ENCODE results near the gene SLC43A2. TPM values are rescaled to one million over a fixed set of nuclear protein-coding genes. Genes with fewer than 3 reads are reported as not detected.
A peak's percentile ranks its signal among the peaks of the same experiment; 100 is the strongest.

Gene SLC43A2
- total and polyA plus RNA-seq, 2 of the 13 experiments (the other 11 are each of a cell fraction or from before 2014, with no cell fraction given): 7.3 to 20.0 TPM

- peak; percentile 18 for FAIRE-seq
- H3K27me3 ChIP-seq (ENCODE audit: control insufficient read depth in 1 of 2, insufficient read depth in 2 of 2, low read length in 2 of 2): peaks cover 9 to 11% of the 10 kb centered on the region in 2 experiments; a peak in 3 of 5 replicates
- no peaks in the 10 kb centered on the region for H4K20me1 ChIP-seq (ENCODE audit: insufficient read depth, low read length)
- WGBS (ENCODE audit: low lambda C conversion rate): 21% methylated on average over 15 of the region's 19 CpGs
- CTCF ChIA-PET (ENCODE audit: low intra/inter-chr PET ratio, low total read pairs): interaction anchor here (1.1 to 3.3 kb wide), 3 partner anchors 19 to 74 kb away, joined by 5 to 55 read pairs (median 25); partner anchors contain the start of gene SLC43A2
- no peak overlapping the region for H3K4me3 ChIP-seq (replicated peaks in 1 of 3; ENCODE audit: insufficient read depth in 1 of 3, low read depth in 2 of 3, low read length in 3 of 3)
- in situ Hi-C loops (cut with HindIII; ENCODE audit: extremely low pct_ligation_motif_present, low pct_unique_long_range_greater_than_20kb) (no loop called here), intact Hi-C loops (cut with micrococcal nuclease; ENCODE audit: unreplicated experiment) (loop anchor here (1.0 kb wide), 1 partner anchor 54 kb away; the partner anchor contains the start of gene SLC43A2)
- H3K9ac ChIP-seq (ENCODE audit: insufficient read depth, low read depth, low read length): no peak overlapping the region
- H3K36me3 ChIP-seq (replicated peaks in 1 of 2; ENCODE audit: control insufficient read depth in 1 of 2, insufficient read depth in 2 of 2, low read length in 2 of 2): no peaks in the 10 kb centered on the region
- peaks cover 56% of the 10 kb centered on the region for H3K4me1 ChIP-seq (ENCODE audit: insufficient read depth, low read length)
- no peak overlapping the region for H3K27ac ChIP-seq (ENCODE audit: extremely low read length, insufficient read depth, low read length)
- no peaks in the 10 kb centered on the region for H3K9me3 ChIP-seq (ENCODE audit: low read length)
- no peak overlapping the region for H2AFZ ChIP-seq (ENCODE audit: low read length)
- peak; percentile 70 for ATAC-seq
- POLR2A ChIA-PET: interaction anchor here (0.9 to 2.3 kb wide), 6 partner anchors 12 to 143 kb away, joined by 3 to 27 read pairs (median 4); partner anchors contain the start of genes PITPNA, RILP and SLC43A2
- no peak overlapping the region for H3K4me2 ChIP-seq (ENCODE audit: low read depth, low read length)
- peak; percentile 63 for DNase-seq (ENCODE audit: low spot score)
- H3K79me2 ChIP-seq (ENCODE audit: insufficient read depth, low read length): no peaks in the 10 kb centered on the region
- BruUV-seq (replicated peaks): no TSS peak
- TF ChIP-seq NFE2L2 (IDR thresholded peaks at IDR 0.05; ENCODE audit: low read length) (0 out of 2 replicates have a peak, but pooled peaks have one; percentile 3), ZBTB40 (IDR thresholded peaks at IDR 0.05) (no peak), ZBTB40 (CRISPR knock-in tag; IDR thresholded peaks at IDR 0.05) (no peak), KDM3A (CRISPR knock-in tag; IDR thresholded peaks at IDR 0.05; ENCODE audit: low read depth) (peak; percentile 71; the same call in 1 of the 2 replicates), TARDBP (CRISPR knock-in tag; IDR thresholded peaks at IDR 0.05) (0 out of 2 replicates have a peak, but pooled peaks have one; percentile 25), RBM39 (IDR thresholded peaks at IDR 0.05; ENCODE audit: low read depth, low read length, poor library complexity, severe bottlenecking) (peak; percentile 70), MED13 (CRISPR knock-in tag; IDR thresholded peaks at IDR 0.05) (no peak), ZFP90 (CRISPR knock-in tag; IDR thresholded peaks at IDR 0.05; ENCODE audit: borderline replicate concordance) (0 out of 2 replicates have a peak, but pooled peaks have one; percentile 21), SMC3 (IDR thresholded peaks at IDR 0.05; ENCODE audit: low read length) (peak; percentile 59; the same call in 1 of the 2 replicates), EP300 (IDR thresholded peaks at IDR 0.05; ENCODE audit: low read depth in 2 of 2, low read length in 2 of 2) (peak in 1 of 2 experiments; percentile 30; a peak in 1 of 4 replicates), EP300 (CRISPR knock-in tag; IDR thresholded peaks at IDR 0.05; ENCODE audit: borderline replicate concordance) (no peak), ERF (CRISPR knock-in tag; IDR thresholded peaks at IDR 0.05) (peak; percentile 71; the same call in 1 of the 2 replicates)
Measured at GRCh38 chr17:1573932-1574696, 54.5 kb downstream of the SLC43A2 start.

All from HepG2 (cell line).